ENCODE measurements around the gene DCLK1.

Gene DCLK1

DNA sequence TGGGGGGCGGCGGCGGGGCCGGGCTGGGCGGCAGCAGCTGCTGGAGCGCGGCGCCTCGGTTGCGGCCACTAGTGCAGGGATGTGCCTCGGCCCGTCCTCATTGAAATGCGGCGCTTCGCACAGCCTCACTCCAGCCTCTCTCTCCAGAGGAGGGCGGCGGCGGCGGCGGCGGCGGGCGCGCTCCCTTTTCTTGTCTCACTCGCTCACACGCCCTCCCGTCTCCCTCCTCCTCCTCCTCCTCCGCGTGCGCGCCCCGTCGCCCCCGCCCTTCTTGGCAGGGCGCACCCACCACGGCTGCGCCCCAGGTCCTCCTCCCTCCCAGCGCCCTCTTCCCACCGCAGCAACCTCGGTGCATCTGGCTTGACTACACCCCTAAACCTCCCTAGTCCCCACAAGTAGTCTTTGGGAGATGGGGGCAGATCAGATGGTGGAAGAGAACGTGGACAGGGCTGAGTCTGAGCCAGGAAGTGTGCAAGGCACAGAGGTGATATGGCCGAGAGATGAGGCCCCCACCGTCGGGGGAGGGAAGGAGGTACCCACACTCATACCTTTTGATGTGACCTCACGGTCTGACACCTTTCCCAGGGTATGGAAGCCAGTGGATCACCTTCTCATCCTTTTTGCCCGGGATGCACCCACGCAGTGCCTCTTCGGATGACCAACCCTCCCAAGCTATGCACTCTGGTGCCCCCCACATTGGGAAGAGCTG, at the start of gene DCLK1:
Gene DCLK1, minus strand, starts transcription at position 161 of the 709 bp plus-strand sequence.
- DNase-seq: no peak

DNA sequence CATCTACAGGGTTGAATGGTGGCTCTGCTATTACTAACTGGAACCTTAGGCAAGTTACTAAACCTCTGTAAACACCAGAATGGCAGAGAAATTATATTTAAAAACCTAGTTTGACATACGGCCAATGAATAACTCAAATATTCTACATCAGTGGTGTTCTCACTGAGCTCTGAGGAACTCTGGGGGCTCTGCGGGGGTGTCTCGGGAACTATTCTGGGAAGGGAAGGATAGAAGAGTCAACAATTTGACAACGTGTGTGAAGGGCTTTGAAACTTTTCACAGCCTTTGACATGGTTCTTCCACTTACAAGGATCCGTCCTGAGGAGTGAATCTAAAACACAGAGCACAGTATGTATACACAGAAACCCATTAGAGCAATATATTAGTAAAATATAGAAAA, 44.4 kb upstream of the DCLK1 start:
- no peak for DNase-seq

- no peak for DNase-seq
Measured at GRCh38 chr13:36174923-36175322, 43.7 kb upstream of the DCLK1 start.

GRCh38 chr13:36173571-36174322, 42.6 kb upstream of the DCLK1 start:
- DNase-seq: no peak

DNA sequence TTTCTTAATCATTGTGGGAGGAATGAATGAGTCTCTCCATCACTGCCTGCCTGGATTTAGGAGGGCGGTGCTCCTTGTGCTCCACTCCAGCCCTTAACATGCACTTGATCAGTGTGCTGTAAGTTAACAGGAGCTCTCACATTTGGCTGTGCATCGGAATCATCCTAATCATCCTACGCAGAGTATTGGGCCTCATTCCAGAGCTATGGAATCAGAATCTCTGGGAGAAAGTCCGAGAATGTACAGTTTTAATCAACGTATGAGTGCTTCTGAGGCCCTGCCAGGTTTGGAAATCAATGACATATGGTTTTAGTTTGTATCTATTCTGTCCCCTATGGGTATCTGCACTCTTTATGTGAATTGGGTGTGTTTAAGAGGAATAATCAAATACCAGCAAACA, 34.9 kb upstream of the DCLK1 start:
- DNase-seq: no peak

DNA sequence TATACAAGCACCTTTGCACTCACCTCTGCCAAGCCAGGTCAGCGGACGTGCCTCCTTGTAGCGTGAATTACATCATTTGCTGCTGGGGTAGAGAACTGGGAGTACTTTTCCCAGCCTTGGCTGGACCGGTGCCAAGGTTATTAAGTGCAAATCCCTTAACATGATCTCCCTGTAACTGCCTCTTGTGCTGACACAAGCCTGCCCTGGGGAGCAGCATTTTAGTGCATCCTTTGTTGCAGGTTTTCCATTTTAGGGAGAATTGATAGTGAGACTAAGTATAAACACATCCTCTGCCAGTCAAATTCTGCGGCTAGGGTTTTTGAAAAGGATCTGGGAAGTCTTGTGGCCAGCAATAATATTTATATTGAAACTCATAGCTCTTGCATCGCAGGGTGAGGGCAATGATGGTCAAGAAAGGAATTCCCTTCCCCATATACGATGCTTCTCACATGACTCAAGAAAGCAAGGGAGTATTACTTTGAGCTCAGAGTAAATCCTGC, 32.7 kb upstream of the DCLK1 start:
- no peak for DNase-seq

DNA sequence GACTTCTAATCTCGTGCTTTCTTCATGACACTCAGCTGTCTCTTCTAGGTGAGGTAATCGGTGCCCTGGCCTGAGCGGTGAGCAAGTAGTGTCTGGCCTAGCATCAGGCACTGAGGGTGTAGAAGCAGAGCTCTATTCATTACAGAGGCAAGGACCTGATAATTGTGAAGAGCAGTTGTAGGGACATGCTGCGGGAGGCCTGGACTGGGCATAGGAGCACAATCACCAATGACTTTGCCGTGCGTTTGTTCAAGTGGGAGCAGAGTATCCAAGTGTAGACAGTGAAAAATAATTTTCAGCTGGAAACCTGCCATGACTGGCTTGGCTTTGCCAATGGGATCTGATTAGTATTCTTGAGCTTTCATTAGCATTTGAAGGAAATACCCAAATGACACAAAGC, 32.1 kb upstream of the DCLK1 start:
- no peak for DNase-seq

- DNase-seq: no peak
Measured at GRCh38 chr13:36160297-36160696, 29.1 kb upstream of the DCLK1 start.

GRCh38 chr13:36158611-36159010, 27.4 kb upstream of the DCLK1 start:
- DNase-seq: no peak

GRCh38 chr13:36157480-36157879, 26.3 kb upstream of the DCLK1 start:
- no peak for DNase-seq

- DNase-seq: no peak
Measured at GRCh38 chr13:36154567-36155291, 23.5 kb upstream of the DCLK1 start.

DNA sequence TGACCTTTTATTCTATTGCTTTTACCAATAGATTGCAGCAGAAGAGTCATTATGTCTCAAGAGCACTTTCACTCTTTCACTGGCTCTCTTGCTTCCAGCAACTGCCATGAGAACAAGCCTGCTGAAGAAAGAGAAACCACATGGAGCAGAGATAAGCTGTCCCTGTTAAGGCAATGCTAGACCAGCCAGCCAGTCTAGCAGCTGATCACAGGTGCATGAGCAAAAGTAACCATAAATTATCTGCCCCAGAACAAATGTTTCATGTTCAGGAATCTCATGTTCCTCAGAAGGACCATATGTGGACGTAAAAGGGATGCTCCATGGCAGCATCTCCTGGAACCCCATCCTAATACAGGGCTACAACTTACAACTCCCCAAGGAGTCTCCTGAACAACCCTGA, 20.4 kb upstream of the DCLK1 start:
- no peak for DNase-seq

DNA sequence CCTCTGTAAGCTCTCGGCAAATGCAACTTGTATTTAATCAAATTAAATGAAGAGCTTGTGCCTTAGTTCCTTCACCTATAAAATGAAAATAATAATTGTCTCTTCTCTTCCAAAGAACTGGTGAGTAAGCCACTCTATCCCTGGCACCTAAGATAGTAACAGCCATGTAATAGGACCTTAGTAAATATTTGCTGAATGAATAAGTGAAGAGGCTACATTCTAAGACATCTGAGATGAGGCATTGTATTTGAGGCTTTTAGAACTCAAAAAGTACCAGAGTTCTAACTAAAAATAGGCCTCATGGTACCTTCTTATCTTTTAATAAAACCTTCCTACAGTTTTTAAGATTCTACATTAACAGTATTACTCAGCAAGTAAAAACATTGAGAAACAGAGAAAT, 17.3 kb upstream of the DCLK1 start:
- DNase-seq: no peak

DNA sequence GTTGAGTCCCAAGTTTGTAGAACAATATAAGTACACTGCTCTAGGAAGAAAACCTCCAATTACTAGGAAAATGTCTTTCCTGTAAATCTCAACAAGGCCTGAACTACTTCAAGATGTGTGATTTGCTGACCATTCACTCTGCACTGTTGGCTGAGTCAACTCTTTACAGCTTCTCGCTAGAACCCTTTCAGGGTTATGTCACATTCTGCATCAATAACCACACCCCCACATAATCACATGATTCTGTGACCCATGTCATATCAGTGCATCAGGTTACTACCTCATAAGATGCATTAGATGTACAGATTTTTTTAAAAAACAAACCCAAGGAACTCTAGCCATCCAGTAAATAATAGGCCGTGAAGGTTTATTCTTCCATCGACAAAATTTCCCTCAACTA, 16.1 kb upstream of the DCLK1 start:
- DNase-seq: no peak

DNA sequence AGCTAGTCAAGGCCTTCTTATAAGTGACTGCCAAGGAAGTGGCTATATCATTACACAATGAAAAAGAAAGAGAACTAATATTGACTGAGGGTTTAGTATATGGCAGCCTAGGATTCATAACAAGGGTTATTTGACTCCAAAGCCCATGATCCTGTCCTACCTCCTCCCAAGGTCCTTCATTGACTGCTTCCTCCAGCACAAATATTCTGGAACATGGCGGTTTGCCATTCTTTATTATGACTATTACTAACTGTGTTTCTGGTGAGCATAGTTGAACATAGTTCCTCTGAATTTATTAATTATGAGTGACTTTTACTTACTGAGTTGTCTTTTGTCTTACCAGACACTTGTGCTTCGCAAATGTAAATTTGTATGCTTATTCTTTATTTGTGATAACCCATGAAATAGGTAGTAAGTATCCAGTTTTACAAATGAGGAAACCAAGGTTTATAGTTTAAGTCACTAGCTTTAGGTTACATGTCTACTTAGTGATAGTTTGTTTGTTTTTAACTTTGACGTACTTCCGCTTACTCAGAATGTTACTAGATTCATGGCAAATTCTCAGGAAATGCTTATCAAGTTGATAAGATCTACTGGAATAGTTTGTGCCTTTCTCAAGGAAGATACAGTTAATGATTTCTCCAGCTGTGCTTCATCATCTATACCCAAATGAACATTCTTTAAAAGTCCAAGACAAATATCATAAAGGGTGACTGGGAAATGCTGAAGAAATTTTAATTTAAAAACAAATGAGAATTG, 15.5 kb upstream of the DCLK1 start:
- no peak for DNase-seq

- no peak for DNase-seq
Measured at GRCh38 chr13:36143738-36144137, 12.6 kb upstream of the DCLK1 start.

- no peak for DNase-seq
Measured at GRCh38 chr13:36142735-36143134, 11.6 kb upstream of the DCLK1 start.

DNA sequence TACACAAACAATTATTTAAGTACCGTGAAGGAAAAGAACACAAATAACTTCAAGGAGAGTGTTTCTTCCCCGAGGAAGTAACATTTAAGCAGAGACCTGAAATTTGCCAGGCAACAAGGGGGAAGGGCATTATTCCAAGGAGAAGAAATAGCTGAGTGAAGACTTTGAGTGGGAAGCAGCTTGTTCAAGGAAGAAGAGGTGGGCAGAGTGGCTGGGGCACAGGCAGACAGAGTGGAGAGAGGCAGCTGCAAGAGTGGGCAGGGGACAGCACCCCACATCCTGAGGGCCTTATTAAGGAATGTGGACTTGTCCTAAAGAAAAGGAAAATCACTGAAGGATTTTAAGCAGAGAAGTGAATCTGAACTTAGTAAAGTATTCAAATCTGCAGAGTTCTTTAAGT, 4.7 kb upstream of the DCLK1 start:
- DNase-seq: no peak

DNA sequence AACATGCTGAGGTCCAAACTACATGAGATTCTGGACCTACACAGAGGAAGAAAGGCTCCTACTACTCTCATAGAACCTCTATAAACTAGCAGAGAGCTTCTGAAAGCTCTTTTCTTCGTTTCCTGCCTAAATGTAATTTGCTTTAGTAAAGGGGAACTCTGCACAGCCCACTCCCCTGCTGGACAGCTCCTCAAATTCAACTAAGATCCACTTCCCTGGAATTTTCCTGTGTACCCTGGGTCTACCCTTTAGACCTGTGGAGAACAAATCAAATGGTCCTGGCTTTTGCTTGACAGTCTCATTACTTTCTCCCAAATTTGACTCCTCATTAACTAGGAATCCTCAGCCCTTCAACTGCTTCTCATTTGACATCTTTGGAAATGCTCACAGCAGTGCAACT, 3.5 kb upstream of the DCLK1 start:
- no peak for DNase-seq

- no peak for DNase-seq
Measured at GRCh38 chr13:36133950-36134626, 2.9 kb upstream of the DCLK1 start.

GRCh38 chr13:36132376-36132775, 1.2 kb upstream of the DCLK1 start:
- no peak for DNase-seq

DNA sequence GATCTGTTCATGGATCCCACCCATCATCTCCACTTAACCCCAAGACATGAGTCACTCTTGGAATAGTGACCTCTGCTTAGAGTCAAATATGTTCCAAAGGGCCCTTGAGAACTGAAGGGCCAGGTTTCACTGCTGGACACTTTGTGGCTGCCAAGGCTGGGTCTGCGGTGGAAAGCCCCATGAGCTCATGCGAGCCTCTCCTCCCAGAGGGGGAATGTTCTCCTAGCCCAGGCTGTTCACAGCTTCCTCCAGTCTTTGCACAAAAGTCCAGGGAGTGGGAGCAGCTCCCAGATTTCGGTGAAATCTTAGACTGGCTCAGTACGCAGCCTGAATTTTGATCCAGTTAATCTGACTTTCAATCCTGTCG, 732 bp upstream of the DCLK1 start:
- DNase-seq: no peak
